HEK293 (cell line): ENCODE data around the gene DDX39A.

Source experiments
- CTCF ChIA-PET: fragments of 350-600 bp; formaldehyde crosslinking; extraction: SDS; loops from one replicate; lab custom pipeline; 2021; ENCODE audit warnings: antibody characterized with exemption; lab: Yijun Ruan, JAX
- POLR2A ChIA-PET: fragments of 300-600 bp; formaldehyde crosslinking; extraction: SDS; loops from one replicate; lab custom pipeline; 2020; ENCODE audit warnings: antibody characterized with exemption, inconsistent platforms; lab: Yijun Ruan, JAX
- H3K27ac ChIP-seq: fragments of 200-500 bp; sonication (Bioruptor generic); 2 replicates; pipeline ENCODE4 v1.5.1; 2014; ENCODE audit warnings: low read depth, low read length, control low read depth, inconsistent platforms; ENCODE audit errors: extremely low read depth
- H3K36me3 ChIP-seq, 2 experiments: fragments of 200-500 bp in 1 of 2; sonication (Bioruptor generic) in 1 of 2; 1 replicate in 1 of 2; 2 replicates in 1 of 2; pipeline ENCODE4 v1.5.1; 2014 to 2017; ENCODE audit warnings: inconsistent platforms in 2 of 2, low read length in 2 of 2; ENCODE audit not compliant: control insufficient read depth in 2 of 2, insufficient read depth in 1 of 2
- H3K4me1 ChIP-seq: fragments of 200-500 bp; sonication (Bioruptor generic); 2 replicates; pipeline ENCODE4 v1.5.1; 2014; ENCODE audit warnings: mild to moderate bottlenecking, low read length, inconsistent platforms; ENCODE audit not compliant: control insufficient read depth, insufficient read depth
- H3K4me3 ChIP-seq: 2 replicates; pipeline ENCODE4 v1.5.1; 2011; ENCODE audit warnings: low read depth, mild to moderate bottlenecking, control low read depth, low read length, moderate library complexity
- H3K9me3 ChIP-seq: fragments of 200-500 bp; sonication (Bioruptor generic); 2 replicates; pipeline ENCODE4 v1.5.1; 2014; ENCODE audit warnings: low read depth, low read length, inconsistent platforms; ENCODE audit not compliant: control insufficient read depth, insufficient read depth
- GFI1B ChIP-seq: fragments of 450-650 bp; formaldehyde crosslinking; IDR thresholded peaks from 2 replicates; pipeline ENCODE4 v1.5.1; 2016; ENCODE audit warnings: missing biosample characterization, missing genetic modification characterization
- OVOL3 ChIP-seq: fragments of 450-650 bp; formaldehyde crosslinking; IDR thresholded peaks from 2 replicates; pipeline ENCODE4 v1.5.1; 2016; ENCODE audit warnings: missing biosample characterization, missing genetic modification characterization
- PBX3 ChIP-seq: sonication (generic); formaldehyde crosslinking; IDR thresholded peaks from 2 replicates; pipeline ENCODE4 v1.8.1; 2022; ENCODE audit warnings: mild to moderate bottlenecking, moderate library complexity, missing genetic modification reagents
- REPIN1 ChIP-seq: fragments of 450-650 bp; formaldehyde crosslinking; IDR thresholded peaks from 2 replicates; pipeline ENCODE4 v1.5.1; 2017; ENCODE audit warnings: missing biosample characterization, missing genetic modification characterization, low read depth
- ZBTB11 ChIP-seq: fragments of 450-650 bp; formaldehyde crosslinking; conservative IDR thresholded peaks from 2 replicates; pipeline ENCODE4 v1.5.1; 2016; ENCODE audit warnings: low read depth, missing biosample characterization, missing genetic modification characterization
- ZBTB26 ChIP-seq: fragments of 450-650 bp; formaldehyde crosslinking; optimal IDR thresholded peaks from 2 replicates; pipeline ENCODE3; 2016; ENCODE audit warnings: missing biosample characterization, mild to moderate bottlenecking, missing genetic modification characterization
- ZBTB6 ChIP-seq: fragments of 450-650 bp; formaldehyde crosslinking; IDR thresholded peaks from 2 replicates; pipeline ENCODE4 v1.5.1; 2017; ENCODE audit warnings: missing biosample characterization, missing genetic modification characterization
- ZNF138 ChIP-seq: fragments of 450-650 bp; formaldehyde crosslinking; IDR thresholded peaks from 2 replicates; pipeline ENCODE4 v1.5.1; 2016; ENCODE audit warnings: missing biosample characterization, missing genetic modification characterization, borderline replicate concordance
- ZNF341 ChIP-seq: fragments of 450-650 bp; formaldehyde crosslinking; IDR thresholded peaks from 2 replicates; pipeline ENCODE4; 2016; ENCODE audit warnings: low read depth, missing biosample characterization, missing genetic modification characterization
- ZNF366 ChIP-seq: fragments of 450-650 bp; formaldehyde crosslinking; conservative IDR thresholded peaks from 2 replicates; pipeline ENCODE4 v1.5.1; 2016; ENCODE audit warnings: missing biosample characterization, missing genetic modification characterization
- ZNF488 ChIP-seq: fragments of 450-650 bp; formaldehyde crosslinking; IDR thresholded peaks from 2 replicates; pipeline ENCODE4 v1.5.1; 2016; ENCODE audit warnings: missing biosample characterization, missing genetic modification characterization
- ZNF521 ChIP-seq: fragments of 450-650 bp; formaldehyde crosslinking; IDR thresholded peaks from 2 replicates; pipeline ENCODE4 v1.5.1; 2017; ENCODE audit warnings: missing biosample characterization, mild to moderate bottlenecking, missing genetic modification characterization
- ZNF660 ChIP-seq: fragments of 450-650 bp; IDR thresholded peaks from 2 replicates; pipeline ENCODE4 v1.5.1; 2018; ENCODE audit warnings: missing biosample characterization, mild to moderate bottlenecking, missing genetic modification characterization
- ZNF768 ChIP-seq: fragments of 450-650 bp; formaldehyde crosslinking; IDR thresholded peaks from 2 replicates; pipeline ENCODE4 v1.5.1; 2018; ENCODE audit warnings: missing biosample characterization, mild to moderate bottlenecking, missing genetic modification characterization
- ZNF776 ChIP-seq: fragments of 450-650 bp; formaldehyde crosslinking; IDR thresholded peaks from 2 replicates; pipeline ENCODE4 v1.5.0; 2017; ENCODE audit warnings: missing biosample characterization, missing genetic modification characterization, borderline replicate concordance
- ZSCAN30 ChIP-seq: fragments of 450-650 bp; IDR thresholded peaks from 2 replicates; pipeline ENCODE4 v1.5.1; 2018; ENCODE audit warnings: missing biosample characterization, mild to moderate bottlenecking, missing genetic modification characterization, moderate library complexity
- ZSCAN4 ChIP-seq: fragments of 450-650 bp; formaldehyde crosslinking; IDR thresholded peaks from 2 replicates; pipeline ENCODE4 v1.5.1; 2017; ENCODE audit warnings: missing biosample characterization, missing genetic modification characterization

Gene DDX39A

GRCh38 chr19:14391156-14391821 lies 27.9 kb downstream of the DDX39A start:
- Histone ChIP-seq H3K9me3 (no peaks in the 10 kb centered on the region), H3K36me3 (peaks cover 3 to 38% of the 10 kb centered on the region in 2 experiments; a peak in 2 of 3 replicates), H3K4me3 (no peak overlapping the region), H3K4me1 (no peaks in the 10 kb centered on the region), H3K27ac (no peak overlapping the region)
- CTCF ChIA-PET, result interaction anchor here (0.6 kb wide), 1 partner anchor 22 kb away, joined by 3 read pairs; no protein-coding TSS in a partner anchor
- no peak for TF ChIP-seq ZBTB11 (tag by site-specific recombination)
- no peak for TF ChIP-seq ZNF366 (tag by site-specific recombination)
- no peak for TF ChIP-seq ZNF768 (tag by site-specific recombination)
- no peak for TF ChIP-seq ZNF660 (tag by site-specific recombination)
- no peak for TF ChIP-seq REPIN1 (tag by site-specific recombination)
- TF ChIP-seq ZNF488, result no peak
- no peak for TF ChIP-seq ZSCAN4 (tag by site-specific recombination)
- no peak for TF ChIP-seq ZBTB26
- no peak for TF ChIP-seq ZNF341 (tag by site-specific recombination)
- POLR2A ChIA-PET, result no interaction called here

- no peak overlapping the region for H3K4me3 ChIP-seq
- TF ChIP-seq GFI1B (tag by site-specific recombination) (no peak), ZNF521 (tag by site-specific recombination) (no peak), OVOL3 (tag by site-specific recombination) (no peak), ZBTB6 (no peak), PBX3 (no peak), ZNF776 (tag by site-specific recombination) (no peak), ZSCAN30 (tag by site-specific recombination) (no peak), ZNF138 (tag by site-specific recombination) (no peak)
- no peaks in the 10 kb centered on the region for H3K4me1 ChIP-seq
- peaks cover 3 to 33% of the 10 kb centered on the region in 2 experiments; a peak in 2 of 3 replicates for H3K36me3 ChIP-seq
- CTCF ChIA-PET, result interaction anchor here (0.6 to 0.7 kb wide), 2 partner anchors 23 to 267 kb away, joined by 3 to 4 read pairs; no protein-coding TSS in a partner anchor
- H3K9me3 ChIP-seq, result no peaks in the 10 kb centered on the region
- POLR2A ChIA-PET, result interaction anchor here (0.6 kb wide), 1 partner anchor 55 kb away, joined by 6 read pairs; no protein-coding TSS in a partner anchor
- H3K27ac ChIP-seq, result no peak overlapping the region
These were observed 28.6 kb downstream of the DDX39A start for GRCh38 chr19:14390548-14390947.
